OCI-LY1 (cell line): ENCODE data around the gene CCDC60.

Experiments used
- CTCF ChIP-seq: fragments of 200-600 bp; sonication (generic), shearing (Covaris generic); IDR thresholded peaks from 2 replicates; pipeline ENCODE4 v1.5.1; 2017; ENCODE audit warnings: mild to moderate bottlenecking, antibody characterized with exemption, low read length, moderate library complexity, mixed read lengths
- EZH2 ChIP-seq: fragments of 200-600 bp; sonication (generic), shearing (Covaris generic); IDR thresholded peaks from 2 replicates; pipeline ENCODE4 v1.8.0; 2017; ENCODE audit warnings: borderline replicate concordance, mixed run types, mild to moderate bottlenecking, antibody characterized with exemption, low read length, moderate library complexity, mixed read lengths

GRCh38 chr12:119363490-119363889, 29.0 kb downstream of the CCDC60 start:
- TF ChIP-seq EZH2 = no peak
- TF ChIP-seq CTCF = no peak
